Smooth muscle cell (in vitro differentiated cells): Measurements from ENCODE around the gene KCNMB3. TPM values are rescaled to one million over a fixed set of nuclear protein-coding genes. Genes with fewer than 3 reads are reported as not detected.
"Not testable (repeated sequence)": the region's sequence is repeated elsewhere in the genome, so short reads cannot be mapped to it uniquely, and the experiment has no call there.

Experiments
- DNase-seq: peaks from one replicate; lab custom pipeline; 2025; ENCODE audit not compliant: unreplicated experiment; lab: John Stamatoyannopoulos, UW
- H2AFZ ChIP-seq: fragments of 200-600 bp; sonication (generic); 2 replicates; pipeline ENCODE4 v1.6.0; 2016; ENCODE audit warnings: antibody characterized with exemption, low read depth, mild to moderate bottlenecking
- H3F3A ChIP-seq: fragments of 200-600 bp; sonication (generic); 2 replicates; pipeline ENCODE4 v1.6.0; 2017; ENCODE audit warnings: antibody characterized with exemption, low read depth
- H3K27ac ChIP-seq: fragments of 200-600 bp; sonication (generic); 2 replicates; pipeline ENCODE4 v1.5.1; 2016; ENCODE audit warnings: low read depth, mild to moderate bottlenecking
- H3K27me3 ChIP-seq: fragments of 200-600 bp; sonication (generic); 2 replicates; pipeline ENCODE4 v1.6.1; 2016; ENCODE audit warnings: low read depth, mild to moderate bottlenecking
- H3K36me3 ChIP-seq: fragments of 200-600 bp; sonication (generic); 2 replicates; pipeline ENCODE4 v1.5.1; 2016; ENCODE audit warnings: low read depth
- H3K4me1 ChIP-seq: fragments of 200-600 bp; sonication (generic); 2 replicates; pipeline ENCODE4 v1.5.1; 2016; ENCODE audit warnings: low read depth
- H3K4me2 ChIP-seq: fragments of 200-600 bp; sonication (generic); 2 replicates; pipeline ENCODE4 v1.6.0; 2016; ENCODE audit warnings: mild to moderate bottlenecking
- H3K4me3 ChIP-seq: fragments of 200-600 bp; sonication (generic); 2 replicates; pipeline ENCODE4 v1.5.1; 2016; ENCODE audit warnings: mild to moderate bottlenecking
- H3K79me2 ChIP-seq: fragments of 200-600 bp; sonication (generic); 2 replicates; pipeline ENCODE4 v1.6.0; 2016; ENCODE audit warnings: low read depth, mild to moderate bottlenecking
- H3K9ac ChIP-seq: fragments of 200-600 bp; sonication (generic); 2 replicates; pipeline ENCODE4 v1.6.0; 2016; ENCODE audit warnings: low read depth
- H3K9me3 ChIP-seq: fragments of 200-600 bp; sonication (generic); replicated peaks from 2 replicates; pipeline ENCODE4 v1.5.1; 2016; ENCODE audit warnings: low read depth
- H4K20me1 ChIP-seq: fragments of 200-600 bp; sonication (generic); 2 replicates; pipeline ENCODE4 v1.6.0; 2016; ENCODE audit warnings: low read depth
- WGBS: methylation state at CpG from one replicate; pipeline ENCODE4 v1.1.7; 2016; ENCODE audit warnings: low lambda C conversion rate; 5-methylcytosine and 5-hydroxymethylcytosine counted together
- polyA plus RNA-seq: library from polyadenylated mRNA; unstranded; fragments of >200 nt; fragmentation: Nextera tagmentation; extraction: Ambion mirVana; gene quantifications from 2 replicates; pipeline ENCODE4 v1.2.1, GENCODE V29; 2016
- total RNA-seq: library from RNA; depleted of rRNA; stranded (reverse); fragments of >200 nt; gene quantifications from 2 replicates; pipeline ENCODE4 v1.2.3, GENCODE V29; 2014
- TF ChIP-seq, protein P1 (sequence below): fragments of 200-600 bp; sonication (generic); IDR thresholded peaks from 2 replicates; pipeline ENCODE4 v1.5.1; 2017; ENCODE audit warnings: borderline replicate concordance, mild to moderate bottlenecking, antibody characterized with exemption; ENCODE audit not compliant: insufficient read depth, poor library complexity, severe bottlenecking

KCNMB3 gene
- total and polyA plus RNA-seq, 2 experiments from 2014 or later = 2.3 TPM; not detected in 1

DNA sequence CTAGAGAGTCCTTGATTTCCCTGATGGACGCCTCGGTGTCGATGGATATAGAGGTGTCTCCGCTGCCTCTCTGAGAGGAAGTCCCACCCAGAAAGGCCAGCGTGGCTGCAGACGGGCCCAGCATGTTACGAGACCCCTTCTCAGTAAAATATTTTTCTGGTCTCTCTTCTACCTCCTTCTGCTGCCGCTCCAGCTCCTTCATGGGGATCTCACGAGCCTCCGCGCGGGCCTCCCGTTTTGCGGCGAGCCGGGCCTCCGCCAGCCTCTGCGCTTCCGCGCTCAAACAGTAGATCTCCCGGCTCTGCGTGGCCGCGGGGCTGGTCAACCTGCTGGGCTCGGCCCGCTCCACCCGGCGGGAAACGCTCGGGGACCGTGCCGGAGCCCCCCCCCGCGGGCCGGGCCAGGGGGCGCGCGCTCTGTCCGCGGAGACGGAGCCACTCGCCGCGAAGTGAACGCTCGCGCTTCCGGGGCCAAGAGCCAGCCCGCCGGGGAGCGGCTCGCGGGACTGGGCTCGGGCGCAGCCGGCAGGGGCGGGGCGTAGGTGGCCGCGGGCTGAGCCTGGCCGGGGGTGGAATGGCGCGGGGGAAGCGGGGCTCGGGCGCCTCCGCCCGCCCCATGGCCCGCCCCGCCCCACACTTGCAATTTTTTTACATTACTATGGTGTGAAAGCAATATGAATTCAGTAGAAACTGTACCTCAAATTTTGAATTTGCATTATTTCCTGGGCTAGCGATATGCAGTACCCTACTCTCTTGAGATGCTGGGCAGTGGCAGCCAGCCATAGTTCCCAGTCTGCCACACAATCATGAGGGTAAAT, 10.2 kb upstream of the KCNMB3 start:
- H3K4me3 ChIP-seq = peak overlapping the region; percentile 81
- H2AFZ ChIP-seq = peak overlapping the region; percentile 90
- no peaks in the 10 kb centered on the region for H3K9me3 ChIP-seq
- peak; percentile 24 for DNase-seq
- no peaks in the 10 kb centered on the region for H3K79me2 ChIP-seq
- peak overlapping the region; percentile 91 for H3K4me2 ChIP-seq
- WGBS = 15% methylated on average over 40 of the region's 71 CpGs
- no peaks in the 10 kb centered on the region for H3F3A ChIP-seq
- no peaks in the 10 kb centered on the region for H4K20me1 ChIP-seq
- H3K36me3 ChIP-seq = no peaks in the 10 kb centered on the region
- H3K4me1 ChIP-seq = no peaks in the 10 kb centered on the region
- TF ChIP-seq, protein P1, sequence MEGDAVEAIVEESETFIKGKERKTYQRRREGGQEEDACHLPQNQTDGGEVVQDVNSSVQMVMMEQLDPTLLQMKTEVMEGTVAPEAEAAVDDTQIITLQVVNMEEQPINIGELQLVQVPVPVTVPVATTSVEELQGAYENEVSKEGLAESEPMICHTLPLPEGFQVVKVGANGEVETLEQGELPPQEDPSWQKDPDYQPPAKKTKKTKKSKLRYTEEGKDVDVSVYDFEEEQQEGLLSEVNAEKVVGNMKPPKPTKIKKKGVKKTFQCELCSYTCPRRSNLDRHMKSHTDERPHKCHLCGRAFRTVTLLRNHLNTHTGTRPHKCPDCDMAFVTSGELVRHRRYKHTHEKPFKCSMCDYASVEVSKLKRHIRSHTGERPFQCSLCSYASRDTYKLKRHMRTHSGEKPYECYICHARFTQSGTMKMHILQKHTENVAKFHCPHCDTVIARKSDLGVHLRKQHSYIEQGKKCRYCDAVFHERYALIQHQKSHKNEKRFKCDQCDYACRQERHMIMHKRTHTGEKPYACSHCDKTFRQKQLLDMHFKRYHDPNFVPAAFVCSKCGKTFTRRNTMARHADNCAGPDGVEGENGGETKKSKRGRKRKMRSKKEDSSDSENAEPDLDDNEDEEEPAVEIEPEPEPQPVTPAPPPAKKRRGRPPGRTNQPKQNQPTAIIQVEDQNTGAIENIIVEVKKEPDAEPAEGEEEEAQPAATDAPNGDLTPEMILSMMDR = no peak
- peak overlapping the region; percentile 56 for H3K9ac ChIP-seq
- H3K27ac ChIP-seq = no peak overlapping the region
- no peaks in the 10 kb centered on the region for H3K27me3 ChIP-seq

GRCh38 chr3:179259959-179260756, 9.2 kb upstream of the KCNMB3 start:
- not testable (repeated sequence) for H3K4me1 ChIP-seq, H3K9ac ChIP-seq, H3K9me3 ChIP-seq, DNase-seq, H3K27me3 ChIP-seq, H3K36me3 ChIP-seq, H3K27ac ChIP-seq, H3K79me2 ChIP-seq, H4K20me1 ChIP-seq, H3F3A ChIP-seq
- H3K4me3 ChIP-seq = peak overlapping the region; percentile 81
- peak overlapping the region; percentile 91 for H3K4me2 ChIP-seq
- H2AFZ ChIP-seq = peak overlapping the region; percentile 85
- WGBS = 98% methylated on average over 9 of the region's 9 CpGs

- Histone ChIP-seq H3K4me2 (no peak overlapping the region), H3K27me3 (no peaks in the 10 kb centered on the region), H3K79me2 (no peaks in the 10 kb centered on the region), H3K36me3 (no peaks in the 10 kb centered on the region), H4K20me1 (no peaks in the 10 kb centered on the region), H3K27ac (no peak overlapping the region), H2AFZ (no peak overlapping the region), H3K9me3 (no peaks in the 10 kb centered on the region), H3K9ac (no peak overlapping the region), H3K4me1 (no peaks in the 10 kb centered on the region), H3F3A (no peaks in the 10 kb centered on the region), H3K4me3 (no peak overlapping the region)
- no peak for DNase-seq
- TF ChIP-seq, protein P1 = no peak
- WGBS = 95% methylated on average over 5 of the region's 5 CpGs
These were observed 7.9 kb upstream of the KCNMB3 start for GRCh38 chr3:179258820-179259219.

GRCh38 chr3:179257742-179258141, 6.8 kb upstream of the KCNMB3 start:
- H3K4me1 ChIP-seq, H3K4me2 ChIP-seq, H3K9me3 ChIP-seq, H3K36me3 ChIP-seq, H3F3A ChIP-seq, H3K27me3 ChIP-seq, H3K4me3 ChIP-seq, H2AFZ ChIP-seq, H3K27ac ChIP-seq, H3K9ac ChIP-seq, DNase-seq, H3K79me2 ChIP-seq, H4K20me1 ChIP-seq: not testable (repeated sequence)
- WGBS = 97% methylated on average over 11 of the region's 11 CpGs
